DMS53 (cell line): ENCODE measurements around the gene DCTN2.
"Not testable (repeated sequence)": the region's sequence is repeated elsewhere in the genome, so short reads cannot be mapped to it uniquely, and the experiment has no call there.

Experiments used
- DNase-seq: peaks from one replicate; lab custom pipeline; 2025; lab: John Stamatoyannopoulos, UW

DCTN2 gene

GRCh38 chr12:57515934-57516541 is 31.0 kb downstream of the DCTN2 start:
- peak; percentile 30 for DNase-seq

DNA sequence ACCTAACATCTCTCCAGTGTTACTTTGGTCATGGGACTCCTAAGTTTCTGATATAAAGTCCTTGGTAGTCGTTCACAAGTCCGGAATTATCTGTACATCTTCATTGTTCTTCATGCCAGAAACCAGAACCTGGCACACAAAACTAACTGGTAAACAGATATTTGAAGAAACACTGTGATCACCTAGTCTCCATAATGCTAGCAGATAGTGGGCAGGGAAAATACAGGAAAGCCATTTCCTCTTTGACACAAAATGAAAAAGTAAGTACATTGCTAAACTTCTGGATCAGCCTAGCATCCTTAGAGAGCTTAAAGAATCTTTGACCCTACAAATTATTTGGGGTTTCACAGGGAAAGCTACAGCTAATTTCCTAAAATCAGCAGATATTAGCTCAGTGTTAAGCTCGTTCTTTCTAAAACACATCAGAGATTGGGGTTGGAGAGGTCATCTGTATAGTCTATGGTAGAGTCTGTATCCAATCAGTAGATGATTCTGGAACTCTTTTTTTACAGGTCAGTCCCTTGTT is 31.5 kb downstream of the DCTN2 start:
- no peak for DNase-seq

- peak; percentile 42 for DNase-seq
These were observed 32.1 kb downstream of the DCTN2 start for GRCh38 chr12:57514720-57515407.

DNA sequence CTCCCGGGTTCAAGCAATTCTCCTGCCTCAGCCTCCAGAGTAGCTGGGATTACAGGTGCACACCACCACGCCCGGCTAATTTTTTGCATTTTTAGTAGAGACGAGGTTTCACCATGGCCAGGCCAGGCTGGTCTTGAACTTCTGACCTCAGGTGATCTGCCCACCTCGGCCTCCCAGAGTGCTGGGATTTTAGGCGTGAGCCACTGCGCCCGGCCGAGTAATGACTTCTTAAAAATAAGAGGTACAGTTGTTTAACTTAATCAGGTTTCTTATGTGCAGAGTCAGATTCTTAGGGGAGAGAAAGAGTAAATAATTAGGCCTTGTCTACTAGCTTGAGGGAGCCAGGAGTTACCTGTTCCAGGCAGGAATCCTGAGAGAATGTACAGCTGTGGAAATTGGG is 32.7 kb downstream of the DCTN2 start:
- DNase-seq = not testable (repeated sequence)

- DNase-seq = not testable (repeated sequence)
These were observed 33.3 kb downstream of the DCTN2 start for GRCh38 chr12:57513677-57514076.

GRCh38 chr12:57513266-57513665 is 33.7 kb downstream of the DCTN2 start:
- no peak for DNase-seq

- no peak for DNase-seq
These were observed 34.3 kb downstream of the DCTN2 start for GRCh38 chr12:57512665-57513064.

DNA sequence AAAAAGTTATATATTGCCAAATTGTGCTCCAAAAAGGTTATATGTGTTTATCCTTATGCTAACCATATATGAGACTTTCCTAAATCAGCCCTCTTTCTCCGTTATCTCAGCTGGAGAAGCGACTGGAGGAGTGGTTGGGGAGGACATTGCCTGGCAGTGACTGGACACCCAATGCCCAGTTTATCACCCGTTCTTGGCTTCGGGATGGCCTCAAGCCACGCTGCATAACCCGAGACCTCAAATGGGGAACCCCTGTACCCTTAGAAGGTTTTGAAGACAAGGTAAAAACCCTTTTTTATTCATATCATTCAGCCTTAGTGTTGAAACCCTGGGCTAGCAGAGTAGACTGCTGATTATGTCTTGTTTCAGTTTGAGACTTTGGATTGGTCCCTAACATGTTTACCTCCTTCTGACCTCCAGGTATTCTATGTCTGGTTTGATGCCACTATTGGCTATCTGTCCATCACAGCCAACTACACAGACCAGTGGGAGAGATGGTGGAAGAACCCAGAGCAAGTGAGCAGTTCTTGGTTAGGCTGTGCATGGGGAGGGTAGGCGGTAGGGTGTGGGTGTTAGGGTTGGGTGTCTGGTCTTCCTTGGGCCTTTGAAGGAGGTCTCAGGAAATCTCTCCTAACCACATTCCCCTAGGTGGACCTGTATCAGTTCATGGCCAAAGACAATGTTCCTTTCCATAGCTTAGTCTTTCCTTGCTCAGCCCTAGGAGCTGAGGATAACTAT is 35.2 kb downstream of the DCTN2 start:
- DNase-seq = no peak

GRCh38 chr12:57511161-57511560 is 35.8 kb downstream of the DCTN2 start:
- no peak for DNase-seq

GRCh38 chr12:57507796-57508195 is 39.2 kb downstream of the DCTN2 start:
- DNase-seq = not testable (repeated sequence)

- DNase-seq = not testable (repeated sequence)
These were observed 40.5 kb downstream of the DCTN2 start for GRCh38 chr12:57506541-57506940.

- not testable (repeated sequence) for DNase-seq
These were observed 44.6 kb downstream of the DCTN2 start for GRCh38 chr12:57502311-57502969.

- DNase-seq = no peak
These were observed 46.8 kb downstream of the DCTN2 start for GRCh38 chr12:57500213-57500612.

GRCh38 chr12:57498571-57498970 is 48.4 kb downstream of the DCTN2 start:
- no peak for DNase-seq

GRCh38 chr12:57498132-57498502 is 48.9 kb downstream of the DCTN2 start:
- DNase-seq = no peak

DNA sequence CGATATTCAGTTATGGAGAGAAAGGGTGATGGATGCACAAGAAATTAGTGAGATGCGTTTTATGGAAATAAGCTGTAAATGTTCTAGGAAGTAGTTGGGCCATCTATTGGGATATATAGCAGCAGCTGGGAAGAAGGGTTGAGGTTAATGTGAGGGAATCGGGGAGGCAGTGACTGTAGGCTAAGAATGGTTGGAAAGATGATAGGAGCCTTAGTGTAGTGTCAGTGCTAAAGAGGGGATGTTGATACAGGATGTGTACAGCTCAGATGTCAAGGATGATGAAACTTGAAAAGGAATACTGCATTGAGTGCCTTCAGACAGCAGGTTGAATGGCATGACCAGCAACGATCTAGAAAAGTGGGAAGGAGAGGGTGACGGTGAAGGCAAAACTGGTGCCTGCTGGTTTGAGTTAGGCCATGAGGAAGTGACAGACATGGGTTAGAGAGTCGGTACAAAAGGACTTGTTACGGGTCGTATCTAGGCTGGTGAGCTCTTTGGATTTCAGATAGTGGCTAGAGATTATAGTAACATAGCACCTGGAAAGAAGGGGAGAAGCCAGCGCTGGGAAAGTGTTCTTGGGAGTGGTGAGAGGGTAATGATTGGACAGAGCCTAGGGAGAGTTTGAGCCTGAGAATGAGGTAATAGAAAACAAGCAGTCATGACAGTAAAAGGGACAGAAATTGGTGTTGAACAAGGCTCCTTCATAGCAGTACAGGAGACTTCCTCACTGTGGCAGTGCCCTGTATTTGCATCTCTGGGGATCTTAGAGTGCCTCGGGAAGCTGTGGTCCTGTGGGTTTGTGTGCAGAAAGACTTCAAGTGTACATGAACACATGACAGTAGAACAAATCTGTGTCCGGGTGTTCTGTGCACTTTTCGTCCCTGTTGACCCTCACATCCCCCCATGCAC is 49.5 kb downstream of the DCTN2 start:
- DNase-seq = no peak

- DNase-seq = no peak
These were observed 50.2 kb downstream of the DCTN2 start for GRCh38 chr12:57496822-57497221.

- not testable (repeated sequence) for DNase-seq
These were observed 51.8 kb downstream of the DCTN2 start for GRCh38 chr12:57495051-57495701.

DNA sequence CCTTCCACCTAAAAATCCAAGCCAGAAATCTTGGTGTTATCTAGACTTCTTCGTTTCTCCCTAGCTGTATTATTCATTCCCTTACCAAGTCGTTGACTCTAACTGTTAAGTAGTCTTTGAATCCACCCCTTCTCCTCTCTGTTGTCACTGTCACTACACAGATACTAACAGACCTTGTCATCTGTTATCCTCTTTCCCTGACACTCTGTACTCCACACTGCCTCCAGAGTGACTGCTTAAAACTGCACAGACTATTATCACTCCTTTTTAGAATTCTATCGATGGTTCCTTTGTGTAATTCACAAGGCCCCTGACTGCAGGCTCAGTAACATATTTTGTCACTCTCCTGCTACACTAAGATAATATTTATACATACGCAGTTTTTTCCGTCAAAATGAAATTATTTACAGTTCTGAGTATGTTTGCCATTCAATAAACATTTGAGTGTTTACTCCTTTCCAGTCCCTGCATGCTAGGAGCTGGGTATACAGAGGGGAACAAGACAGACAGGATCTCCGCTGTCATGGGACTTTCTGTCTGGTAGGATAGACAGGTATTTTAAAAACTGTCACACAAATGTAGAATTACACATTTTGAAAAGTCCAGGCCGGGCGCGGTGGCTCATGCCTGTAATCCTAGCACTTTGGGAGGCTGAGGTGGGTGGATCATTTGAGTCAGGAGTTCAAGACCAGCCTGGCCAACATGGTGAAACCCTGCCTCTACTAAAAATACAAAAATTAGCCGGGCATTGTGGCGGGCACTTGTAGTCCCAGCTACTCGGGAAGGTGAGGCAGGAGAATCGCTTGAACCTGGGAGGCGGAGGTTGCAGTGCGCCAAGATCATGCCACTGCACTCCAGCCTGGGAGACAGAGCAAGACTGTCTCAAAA is 55.4 kb downstream of the DCTN2 start:
- peak; percentile 67 for DNase-seq

DNA sequence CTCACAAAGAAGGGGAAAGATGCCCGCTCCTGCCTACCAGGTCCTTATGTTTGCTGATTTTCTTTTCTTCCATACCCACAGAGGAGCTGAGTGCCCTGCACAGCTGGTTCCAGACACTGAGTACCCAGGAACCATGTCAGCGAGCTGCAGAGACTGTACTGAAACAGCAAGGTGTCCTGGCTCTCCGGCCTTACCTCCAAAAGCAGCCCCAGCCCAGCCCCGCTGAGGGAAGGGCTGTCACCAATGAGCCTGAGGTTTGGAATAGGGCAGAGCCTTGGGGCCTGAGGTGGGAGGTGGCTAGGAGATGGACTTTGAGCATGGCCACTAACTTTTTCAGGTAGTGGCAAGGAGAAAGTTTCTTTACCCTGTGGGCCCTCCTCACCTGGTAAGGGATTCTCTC is 56.9 kb downstream of the DCTN2 start:
- no peak for DNase-seq
